T-helper 1 cell treated with Interleukin-12 subunit alpha and Interleukin-12 subunit beta and Interleukin-4 antibody, amounts not matched to agents 30 μg/mL and 1 μg/mL, for 36 hours (primary cell): ENCODE data around the gene PLD3.
"Not testable (repeated sequence)": the region's sequence is repeated elsewhere in the genome, so short reads cannot be mapped to it uniquely, and the experiment has no call there.

Experiments
- H3K27ac Mint-ChIP-seq: one replicate; pipeline ENCODE4 v1.8.0; 2021; ENCODE audit warnings: mild to moderate bottlenecking, mixed read lengths
- H3K27me3 Mint-ChIP-seq: one replicate; pipeline ENCODE4 v1.8.0; 2021; ENCODE audit warnings: low read depth, mixed read lengths
- H3K36me3 Mint-ChIP-seq: one replicate; pipeline ENCODE4 v1.8.0; 2021; ENCODE audit warnings: low read depth, mixed read lengths
- H3K4me1 Mint-ChIP-seq: one replicate; pipeline ENCODE4 v1.8.0; 2021; ENCODE audit warnings: low read depth, mixed read lengths
- H3K4me3 Mint-ChIP-seq: one replicate; pipeline ENCODE4 v1.8.0; 2021; ENCODE audit warnings: mild to moderate bottlenecking, moderate library complexity, mixed read lengths
- H3K9me3 Mint-ChIP-seq: one replicate; pipeline ENCODE4 v1.8.0; 2021; ENCODE audit warnings: mixed read lengths

PLD3 gene

GRCh38 chr19:40397568-40397906, 49.0 kb downstream of the PLD3 start:
- no peak overlapping the region for H3K27ac Mint-ChIP-seq
- H3K4me3 Mint-ChIP-seq: no peak overlapping the region
- no peaks in the 10 kb centered on the region for H3K36me3 Mint-ChIP-seq
- H3K9me3 Mint-ChIP-seq: no peaks in the 10 kb centered on the region
- H3K4me1 Mint-ChIP-seq: peaks cover 7% of the 10 kb centered on the region
- peaks cover 9% of the 10 kb centered on the region for H3K27me3 Mint-ChIP-seq

GRCh38 chr19:40398417-40399131, 50.1 kb downstream of the PLD3 start:
- Mint-ChIP-seq H3K4me3 (no peak overlapping the region), H3K9me3 (no peaks in the 10 kb centered on the region), H3K27ac (no peak overlapping the region), H3K4me1 (peaks cover 13% of the 10 kb centered on the region), H3K27me3 (peaks cover 9% of the 10 kb centered on the region), H3K36me3 (no peaks in the 10 kb centered on the region)

- no peak overlapping the region for H3K4me3 Mint-ChIP-seq
- peaks cover 9% of the 10 kb centered on the region for H3K27me3 Mint-ChIP-seq
- no peak overlapping the region for H3K27ac Mint-ChIP-seq
- H3K4me1 Mint-ChIP-seq: peaks cover 14% of the 10 kb centered on the region
- H3K9me3 Mint-ChIP-seq: no peaks in the 10 kb centered on the region
- H3K36me3 Mint-ChIP-seq: no peaks in the 10 kb centered on the region
Measured at GRCh38 chr19:40400559-40400958, 52.1 kb downstream of the PLD3 start.

GRCh38 chr19:40403262-40403984, 54.9 kb downstream of the PLD3 start:
- Mint-ChIP-seq H3K4me3 (peak overlapping the region; percentile 95), H3K4me1 (peaks cover 22% of the 10 kb centered on the region)

GRCh38 chr19:40407714-40408597, 59.5 kb downstream of the PLD3 start:
- H3K4me3 Mint-ChIP-seq: no peak overlapping the region
- H3K27me3 Mint-ChIP-seq: peaks cover 2% of the 10 kb centered on the region
- H3K4me1 Mint-ChIP-seq: peaks cover 14% of the 10 kb centered on the region
- no peaks in the 10 kb centered on the region for H3K36me3 Mint-ChIP-seq
- H3K27ac Mint-ChIP-seq: no peak overlapping the region
- no peaks in the 10 kb centered on the region for H3K9me3 Mint-ChIP-seq

More at GRCh38 chr19:40403262-40403984, 54.9 kb downstream of the PLD3 start:
- H3K27me3 Mint-ChIP-seq: peaks cover 9% of the 10 kb centered on the region
- H3K36me3 Mint-ChIP-seq: no peaks in the 10 kb centered on the region
- peak overlapping the region; percentile 88 for H3K27ac Mint-ChIP-seq
- no peaks in the 10 kb centered on the region for H3K9me3 Mint-ChIP-seq

GRCh38 chr19:40408598-40408925, 60.1 kb downstream of the PLD3 start:
- H3K27me3 Mint-ChIP-seq, H3K4me3 Mint-ChIP-seq, H3K9me3 Mint-ChIP-seq, H3K36me3 Mint-ChIP-seq, H3K27ac Mint-ChIP-seq: not testable (repeated sequence)
- peaks cover 11% of the 10 kb centered on the region for H3K4me1 Mint-ChIP-seq

- H3K9me3 Mint-ChIP-seq: no peaks in the 10 kb centered on the region
- no peaks in the 10 kb centered on the region for H3K36me3 Mint-ChIP-seq
- peaks cover 2% of the 10 kb centered on the region for H3K27me3 Mint-ChIP-seq
- H3K4me1 Mint-ChIP-seq: peaks cover 10% of the 10 kb centered on the region
- no peak overlapping the region for H3K27ac Mint-ChIP-seq
- no peak overlapping the region for H3K4me3 Mint-ChIP-seq
Measured at GRCh38 chr19:40410030-40410389, 61.5 kb downstream of the PLD3 start.

- Mint-ChIP-seq H3K4me1 (peaks cover 14% of the 10 kb centered on the region), H3K27me3 (peaks cover 2% of the 10 kb centered on the region), H3K36me3 (no peaks in the 10 kb centered on the region), H3K4me3 (no peak overlapping the region), H3K27ac (no peak overlapping the region), H3K9me3 (no peaks in the 10 kb centered on the region)
Measured at GRCh38 chr19:40411125-40411842, 62.8 kb downstream of the PLD3 start.

GRCh38 chr19:40411958-40412499, 63.5 kb downstream of the PLD3 start:
- Mint-ChIP-seq H3K27ac (no peak overlapping the region), H3K27me3 (peaks cover 2% of the 10 kb centered on the region), H3K9me3 (no peaks in the 10 kb centered on the region), H3K4me3 (no peak overlapping the region), H3K36me3 (no peaks in the 10 kb centered on the region), H3K4me1 (peaks cover 18% of the 10 kb centered on the region)

GRCh38 chr19:40412866-40413265, 64.4 kb downstream of the PLD3 start:
- H3K27ac Mint-ChIP-seq: no peak overlapping the region

GRCh38 chr19:40413291-40413845, 64.9 kb downstream of the PLD3 start, which contains the start of gene PRX:
Gene PRX, minus strand, starts transcription at chr19:40413378. Its CDS starts 5,446 bp downstream, at chr19:40407932.
- H3K9me3 Mint-ChIP-seq: no peaks in the 10 kb centered on the region
- H3K4me1 Mint-ChIP-seq: peaks cover 22% of the 10 kb centered on the region
- peaks cover 2% of the 10 kb centered on the region for H3K27me3 Mint-ChIP-seq
- H3K4me3 Mint-ChIP-seq: no peak within 1 kb of the TSS
- no peak within 1 kb of the TSS for H3K27ac Mint-ChIP-seq
- H3K36me3 Mint-ChIP-seq: no peaks in the 10 kb centered on the region

More at GRCh38 chr19:40412866-40413265, 64.4 kb downstream of the PLD3 start:
- H3K4me3 Mint-ChIP-seq: no peak overlapping the region
- H3K27me3 Mint-ChIP-seq: peaks cover 2% of the 10 kb centered on the region
- H3K4me1 Mint-ChIP-seq: peaks cover 21% of the 10 kb centered on the region
- H3K36me3 Mint-ChIP-seq: no peaks in the 10 kb centered on the region
- H3K9me3 Mint-ChIP-seq: no peaks in the 10 kb centered on the region

- no peaks in the 10 kb centered on the region for H3K36me3 Mint-ChIP-seq
- H3K27ac Mint-ChIP-seq: no peak overlapping the region
- H3K4me1 Mint-ChIP-seq: peaks cover 31% of the 10 kb centered on the region
- H3K9me3 Mint-ChIP-seq: no peaks in the 10 kb centered on the region
- H3K4me3 Mint-ChIP-seq: no peak overlapping the region
- peaks cover 2% of the 10 kb centered on the region for H3K27me3 Mint-ChIP-seq
Measured at GRCh38 chr19:40414542-40415535, 66.3 kb downstream of the PLD3 start.

GRCh38 chr19:40415768-40416167, 67.3 kb downstream of the PLD3 start:
- H3K9me3 Mint-ChIP-seq: no peaks in the 10 kb centered on the region
- H3K4me1 Mint-ChIP-seq: peaks cover 33% of the 10 kb centered on the region
- no peaks in the 10 kb centered on the region for H3K36me3 Mint-ChIP-seq
- H3K27ac Mint-ChIP-seq: peak overlapping the region; percentile 20
- peaks cover 2% of the 10 kb centered on the region for H3K27me3 Mint-ChIP-seq
- no peak overlapping the region for H3K4me3 Mint-ChIP-seq
